Middle frontal gyrus (tissue), 1 donor: Measurements from ENCODE around the gene FAAH2.
"Not testable (repeated sequence)": the region's sequence is repeated elsewhere in the genome, so short reads cannot be mapped to it uniquely, and the experiment has no call there.

ENCODE experiments used
- DNase-seq: peaks from one replicate; pipeline ENCODE4 v3.0.0-alpha.2; 2015; ENCODE audit warnings: low spot score; ENCODE audit errors: extremely low spot score

The FAAH2 gene

DNA sequence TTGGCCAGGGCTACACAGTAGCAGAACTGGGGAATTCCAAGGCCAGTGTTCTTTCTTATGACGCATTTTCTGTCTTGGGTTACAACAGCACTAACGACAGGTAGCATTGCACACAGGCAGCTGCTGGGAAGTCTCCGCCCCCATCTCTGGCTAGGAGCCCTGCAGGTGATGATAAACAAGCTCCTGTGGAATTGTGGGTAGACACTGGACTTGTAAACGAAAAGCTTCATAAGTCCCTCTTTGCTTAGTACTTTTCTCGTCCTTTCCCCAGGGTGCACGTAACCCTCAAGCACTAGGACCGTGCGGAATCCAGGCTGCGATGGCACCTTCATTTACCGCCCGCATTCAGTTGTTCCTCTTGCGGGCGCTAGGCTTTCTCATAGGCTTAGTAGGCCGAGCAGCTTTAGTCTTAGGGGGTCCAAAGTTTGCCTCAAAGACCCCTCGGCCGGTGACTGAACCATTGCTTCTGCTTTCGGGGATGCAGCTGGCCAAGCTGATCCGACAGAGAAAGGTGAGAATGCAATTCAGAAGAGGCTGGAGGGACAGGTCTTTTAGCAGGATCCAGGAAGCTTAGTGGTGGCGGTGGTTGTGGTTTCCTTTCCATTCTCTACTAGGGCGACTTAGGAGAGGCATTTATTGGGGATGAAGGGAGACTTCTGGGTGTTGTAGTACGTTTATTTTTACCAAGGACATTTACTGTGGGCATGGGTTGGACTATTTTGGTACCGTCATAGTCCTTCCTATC is at the start of gene FAAH2:
Gene FAAH2, plus strand, starts transcription at position 200 of the 745 bp plus-strand sequence. Its CDS starts 120 bp downstream, at position 320.
- DNase-seq, result no peak

GRCh38 chrX:57241967-57242366 is 44.5 kb upstream of the FAAH2 start:
- no peak for DNase-seq

DNA sequence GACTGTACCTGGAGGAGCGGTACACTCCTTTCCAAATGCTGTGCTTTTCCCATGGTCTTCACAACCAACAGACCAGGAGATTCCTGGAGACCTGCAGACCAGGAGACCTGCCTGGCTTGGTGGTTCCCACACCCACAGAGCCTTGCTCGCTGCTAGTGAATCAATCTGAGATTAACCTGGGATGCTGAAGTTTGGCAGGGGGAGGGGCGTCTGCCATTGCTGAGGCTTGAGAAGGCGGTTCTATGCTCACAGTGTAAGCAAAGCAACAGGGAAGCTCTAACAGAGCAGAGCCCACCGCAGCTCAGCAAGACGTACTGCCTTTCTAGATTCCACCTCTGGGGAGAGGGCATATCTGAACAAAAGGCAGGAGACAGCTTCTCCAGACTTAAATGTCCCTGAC is 34.5 kb upstream of the FAAH2 start:
- no peak for DNase-seq

DNA sequence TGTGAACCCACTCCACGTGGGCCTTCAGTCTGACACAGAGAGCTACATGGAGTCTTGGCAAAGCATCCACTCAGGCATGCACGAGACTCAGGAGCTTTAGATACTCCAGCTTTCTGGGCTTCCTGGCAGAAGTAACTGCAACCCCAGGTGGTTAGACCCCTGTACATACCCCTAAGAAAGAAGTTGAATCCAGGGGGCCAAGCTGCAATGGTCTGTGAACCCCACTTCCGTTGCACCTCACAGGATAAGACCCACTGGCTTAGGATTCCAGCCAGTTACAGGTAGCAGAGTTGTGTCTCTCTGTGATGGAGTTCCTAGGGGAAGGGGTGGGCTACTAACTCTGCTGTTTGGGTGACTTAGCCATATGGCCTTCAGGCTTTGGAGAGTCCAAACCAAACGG is 21.4 kb upstream of the FAAH2 start:
- no peak for DNase-seq

DNA sequence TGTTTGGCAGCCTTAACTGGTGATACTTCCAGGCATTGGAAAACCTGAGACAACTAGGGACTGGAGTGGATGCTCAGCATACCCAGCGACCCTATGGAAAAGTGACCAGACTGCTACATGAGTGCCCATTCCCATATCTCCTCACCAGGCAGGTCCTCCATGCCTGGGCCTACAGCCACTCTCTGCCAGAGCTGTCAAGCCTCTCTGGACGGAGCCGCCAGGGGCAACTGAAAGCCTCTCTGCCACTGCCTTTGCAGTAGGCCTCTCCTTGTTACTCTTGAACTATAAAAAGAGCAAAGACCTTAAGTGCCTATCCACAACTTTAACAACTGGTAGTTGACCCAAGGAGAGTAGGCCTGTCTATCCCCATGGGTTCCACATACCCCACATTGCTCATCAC is 20.2 kb upstream of the FAAH2 start:
- no peak for DNase-seq

- no peak for DNase-seq
Measured at GRCh38 chrX:57266871-57267270, 19.6 kb upstream of the FAAH2 start.

DNA sequence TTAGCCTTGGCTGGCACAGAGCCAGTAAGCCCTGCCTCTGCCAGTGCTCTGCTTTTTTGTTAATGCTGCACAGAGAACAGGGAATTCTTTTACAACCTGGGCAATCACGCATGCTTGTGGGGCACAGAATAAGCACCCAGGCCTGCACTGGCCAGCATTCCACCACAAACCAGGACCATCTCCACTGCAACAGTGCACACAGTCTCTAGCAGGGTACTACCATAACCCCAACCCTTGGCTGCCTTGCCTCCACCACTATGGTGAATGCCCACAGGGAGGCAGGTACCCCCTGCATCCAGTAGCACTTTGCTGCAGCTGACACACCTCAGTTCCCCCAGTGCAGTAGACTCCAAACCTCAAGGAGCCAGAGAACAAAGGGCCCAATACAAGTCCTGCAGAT is 19.2 kb upstream of the FAAH2 start:
- DNase-seq, result no peak

DNA sequence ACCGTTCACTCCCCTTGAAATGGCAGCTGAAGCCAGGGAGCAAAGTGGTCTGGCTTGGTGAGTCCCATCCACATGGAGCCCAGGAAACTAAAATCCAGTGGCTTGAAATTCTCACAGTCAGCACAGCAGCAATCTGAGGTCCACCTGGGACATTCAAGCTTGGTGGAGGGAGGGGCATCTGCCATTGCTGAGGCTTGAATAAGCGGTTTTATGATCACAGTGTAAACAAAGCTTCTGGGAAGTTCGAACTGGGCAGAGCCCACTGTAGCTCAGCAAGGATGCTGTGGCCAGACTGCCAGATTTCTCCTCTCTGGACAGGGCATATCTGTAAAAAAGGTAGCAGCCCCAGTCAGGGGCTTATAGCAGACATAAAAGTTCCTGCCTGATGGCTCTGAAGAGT is 15.5 kb upstream of the FAAH2 start:
- no peak for DNase-seq

DNA sequence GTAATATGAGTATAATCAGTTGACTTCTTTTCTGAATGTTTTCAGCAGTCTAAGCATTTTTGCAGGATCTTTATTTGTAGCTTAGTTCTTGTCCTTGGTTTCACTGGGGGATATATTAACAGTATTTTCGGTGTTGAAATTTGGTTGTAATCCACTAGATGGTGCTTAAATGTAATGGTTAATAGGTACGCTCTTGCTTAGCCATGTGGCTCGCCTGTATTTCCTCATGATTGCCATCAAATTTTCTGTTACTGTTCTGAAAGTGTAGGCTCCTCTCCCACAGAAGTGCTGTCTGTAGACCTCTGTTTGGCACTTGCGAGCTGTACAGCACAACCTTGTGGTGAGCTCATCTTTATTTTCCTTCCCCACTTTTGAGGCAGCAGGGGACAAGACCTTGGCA is 3.9 kb upstream of the FAAH2 start:
- DNase-seq, result no peak

DNA sequence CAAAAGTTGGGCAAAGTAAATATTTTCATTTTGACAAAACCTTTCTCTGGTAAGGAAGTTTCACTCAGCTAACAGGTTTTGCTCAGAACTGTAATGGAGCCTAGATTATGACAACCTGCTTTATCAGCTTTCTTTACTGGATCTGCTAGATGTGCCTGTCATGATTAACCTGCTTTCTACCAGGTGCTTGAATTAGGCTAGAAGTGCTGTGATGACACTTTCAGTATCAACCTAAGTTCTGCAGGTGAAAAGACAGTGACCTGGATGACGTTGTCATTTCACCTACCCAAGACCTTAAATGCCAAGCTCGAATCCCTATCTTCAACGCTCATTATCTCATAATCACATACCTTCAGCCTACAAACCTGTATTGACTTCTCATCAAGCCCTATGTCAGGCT is 1.5 kb upstream of the FAAH2 start:
- no peak for DNase-seq

DNA sequence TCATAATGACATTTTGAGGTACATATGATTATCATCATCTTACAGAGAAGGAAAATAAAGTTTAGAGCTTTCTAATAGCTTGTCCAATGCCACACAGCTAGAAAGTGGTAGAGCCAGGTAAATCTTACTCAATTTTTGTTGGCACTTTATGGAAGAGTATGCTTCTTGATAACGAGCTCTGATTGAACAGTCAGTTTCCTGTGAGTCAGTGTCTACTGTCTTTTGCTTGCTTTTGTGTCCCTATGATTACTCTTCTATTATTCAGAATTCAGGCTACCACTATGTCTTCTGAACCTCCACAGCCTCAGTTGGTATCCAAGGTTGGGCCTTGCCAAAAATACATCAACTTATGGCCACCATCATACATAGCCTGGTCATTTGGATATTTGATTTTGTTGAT is 2.6 kb downstream of the FAAH2 start:
- DNase-seq, result no peak

GRCh38 chrX:57294961-57295360 is 8.5 kb downstream of the FAAH2 start:
- no peak for DNase-seq

DNA sequence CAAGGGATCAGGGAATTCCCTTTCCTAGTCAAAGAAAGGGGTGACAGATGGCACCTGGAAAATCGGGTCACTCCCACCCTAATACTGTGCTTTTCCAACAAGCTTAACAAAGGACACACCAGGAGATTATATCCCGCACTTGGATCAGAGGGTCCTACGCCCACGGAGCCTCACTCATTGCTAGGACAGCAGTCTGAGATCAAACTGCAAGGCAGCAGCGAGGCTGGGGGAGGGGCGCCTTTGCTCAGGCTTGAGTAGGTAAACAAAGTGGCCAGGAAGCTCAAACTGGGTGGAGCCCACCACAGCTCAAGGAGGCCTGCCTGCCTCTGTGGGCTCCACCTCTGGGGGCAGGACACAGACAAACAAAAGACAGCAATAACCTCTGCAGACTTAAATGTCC is 9.2 kb downstream of the FAAH2 start:
- not testable (repeated sequence) for DNase-seq

DNA sequence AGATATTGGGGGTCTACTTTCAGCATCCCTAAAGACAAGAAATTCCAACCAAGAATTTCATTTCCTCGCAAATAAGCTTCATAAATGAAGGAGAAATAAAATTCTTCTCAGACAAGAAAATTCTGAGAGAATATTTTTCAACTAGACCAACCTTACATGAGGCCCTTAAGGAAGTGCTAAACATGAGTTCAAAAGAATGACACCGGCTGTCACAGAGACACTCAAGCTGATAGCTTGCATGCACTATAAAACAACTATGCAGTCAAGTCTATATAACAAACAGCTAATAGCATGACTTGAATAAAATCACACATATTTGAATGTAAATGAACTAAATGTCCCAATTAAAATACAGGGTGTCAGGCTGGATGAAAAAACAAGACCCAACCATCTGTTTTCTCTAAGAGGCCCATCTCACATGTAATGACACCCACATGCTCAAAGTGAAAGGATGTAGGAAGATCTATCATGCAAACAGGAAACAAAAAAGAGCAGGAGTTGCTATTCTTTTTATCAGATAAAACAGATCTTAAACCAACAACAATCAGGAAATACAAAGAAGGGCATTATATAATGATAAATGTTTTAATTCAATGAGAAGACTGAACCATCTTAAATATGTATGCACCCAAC is 27.2 kb downstream of the FAAH2 start:
- no peak for DNase-seq

- no peak for DNase-seq
Measured at GRCh38 chrX:57329008-57329407, 42.5 kb downstream of the FAAH2 start.

- not testable (repeated sequence) for DNase-seq
Measured at GRCh38 chrX:57335790-57336189, 49.3 kb downstream of the FAAH2 start.

DNA sequence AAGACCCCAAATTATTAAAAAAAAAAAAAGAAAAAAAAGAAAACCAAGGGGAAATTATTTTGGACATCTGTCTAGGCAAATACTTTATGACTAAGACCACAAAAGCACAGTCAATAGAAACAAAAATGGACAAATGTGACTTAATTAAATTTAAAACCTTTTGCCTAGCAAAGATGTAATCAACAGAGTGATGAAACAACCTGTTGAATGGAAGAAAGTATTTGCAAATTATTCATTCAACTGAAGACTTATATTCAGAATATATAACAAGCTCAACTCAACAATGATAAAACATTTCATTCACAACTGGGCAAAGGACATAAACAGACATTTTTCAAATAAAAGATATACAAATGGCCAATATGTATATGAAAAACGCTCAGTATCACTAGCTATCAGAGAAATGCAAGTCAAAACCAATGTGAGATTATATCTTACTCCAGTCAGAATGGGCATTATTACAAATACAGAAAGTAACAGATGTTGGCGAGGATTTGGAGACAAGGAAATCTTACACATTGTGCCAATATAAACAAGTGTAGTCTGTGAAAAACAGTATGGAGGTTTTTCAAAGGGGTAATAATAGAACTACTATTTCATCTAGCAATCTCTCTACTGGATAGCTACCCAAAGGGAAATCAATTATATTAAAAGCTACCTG is 67.1 kb downstream of the FAAH2 start:
- DNase-seq, result no peak

GRCh38 chrX:57364145-57364544 is 77.6 kb downstream of the FAAH2 start:
- DNase-seq, result no peak

DNA sequence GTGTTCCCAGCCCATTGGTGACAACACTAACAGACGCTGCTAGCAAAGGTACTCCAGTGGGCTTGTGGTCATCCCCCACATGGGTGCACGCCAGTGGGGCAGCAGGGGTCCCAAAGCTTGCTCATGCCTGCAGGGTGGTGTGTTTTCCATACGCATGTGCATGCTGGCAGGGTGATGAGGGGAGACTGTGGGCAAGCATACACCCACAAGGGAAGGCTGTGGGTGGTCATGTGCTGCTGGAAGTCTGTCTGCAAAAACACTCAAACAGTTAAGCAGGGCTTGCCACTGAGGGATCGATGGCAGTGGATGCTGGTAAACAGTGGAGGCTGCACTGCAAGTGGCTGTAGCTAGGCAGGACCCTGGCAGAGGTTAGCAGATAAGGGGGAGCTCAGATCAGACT is 79.9 kb downstream of the FAAH2 start:
- DNase-seq, result no peak

- no peak for DNase-seq
Measured at GRCh38 chrX:57367649-57368048, 81.1 kb downstream of the FAAH2 start.

GRCh38 chrX:57368158-57368557 is 81.7 kb downstream of the FAAH2 start:
- no peak for DNase-seq

DNA sequence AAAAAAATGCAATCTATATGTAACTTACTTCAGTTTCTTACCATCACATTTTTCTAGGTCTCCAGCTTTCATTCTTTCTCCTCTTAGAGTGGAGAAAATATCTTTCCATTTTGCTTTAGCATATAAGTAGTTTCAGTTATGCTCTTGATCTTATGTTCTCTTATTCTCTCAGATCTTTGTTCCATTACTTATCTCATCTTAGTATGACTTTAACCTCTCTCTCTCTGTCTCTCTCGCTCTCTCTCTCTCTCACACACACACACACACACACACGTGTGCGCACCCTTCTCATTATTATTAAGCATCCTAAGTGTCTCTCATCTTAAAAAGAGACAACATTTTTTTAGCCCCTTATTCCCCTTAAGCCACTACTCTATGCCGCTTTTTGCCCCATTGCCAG is 92.8 kb downstream of the FAAH2 start:
- no peak for DNase-seq
